ENCODE results near the gene SPNS2. TPM values are rescaled to one million over a fixed set of nuclear protein-coding genes. Genes with fewer than 3 reads are reported as not detected.

Gene SPNS2
- total RNA-seq, 4 donors from 2014 or later, result 10.0 to 19.9 (median 18.8) TPM

- intact Hi-C loops (cut with DNase I), result no loop called here
- no peak for DNase-seq (ENCODE audit: extremely low spot score)
- Histone ChIP-seq H3K4me1 (peaks cover 72 to 92% (median 87%) of the 10 kb centered on the region in 4 donors), H3K27ac (replicated peaks in 1 of 4) (peak overlapping the region; percentile 38 to 74 (median 68)), H3K4me3 (peak overlapping the region in 1 of 4 donors; percentile 23), H3K9me3 (no peaks in the 10 kb centered on the region), H3K36me3 (peaks cover 0 to 19% (median 9%) of the 10 kb centered on the region in 4 donors), H3K27me3 (peaks cover 0 to 22% (median 0%) of the 10 kb centered on the region in 4 donors)
- peak in 1 of 2 donors; percentile 15 for TF ChIP-seq POLR2AphosphoS5 (IDR thresholded peaks at IDR 0.05)
- TF ChIP-seq POLR2A (IDR thresholded peaks at IDR 0.05; ENCODE audit: low read depth), result no peak
- peak in 1 of 3 experiments; percentile 5 for TF ChIP-seq CTCF (IDR thresholded peaks at IDR 0.05)
- no peak for TF ChIP-seq EP300 (IDR thresholded peaks at IDR 0.05)
- WGBS, result 52% methylated on average over 8 of the region's 23 CpGs
These were observed 35.1 kb downstream of the SPNS2 start for GRCh38 chr17:4533523-4534504.

GRCh38 chr17:4534515-4534914, 35.8 kb downstream of the SPNS2 start:
- Histone ChIP-seq H3K36me3 (peaks cover 3 to 26% (median 16%) of the 10 kb centered on the region in 4 donors), H3K27ac (replicated peaks in 1 of 4) (peak overlapping the region; percentile 38 to 74 (median 68)), H3K4me3 (peak overlapping the region in 1 of 4 donors; percentile 23), H3K27me3 (peaks cover 0 to 22% (median 0%) of the 10 kb centered on the region in 4 donors), H3K4me1 (peaks cover 76 to 94% (median 89%) of the 10 kb centered on the region in 4 donors), H3K9me3 (no peaks in the 10 kb centered on the region)
- TF ChIP-seq CTCF (IDR thresholded peaks at IDR 0.05) (no peak), POLR2A (IDR thresholded peaks at IDR 0.05; ENCODE audit: low read depth) (no peak), POLR2AphosphoS5 (IDR thresholded peaks at IDR 0.05) (no peak), EP300 (IDR thresholded peaks at IDR 0.05) (no peak)
- intact Hi-C loops (cut with DNase I), result no loop called here
- no peak for DNase-seq (ENCODE audit: extremely low spot score)
- WGBS, result 38% methylated on average over 5 of the region's 17 CpGs

- 64% methylated on average over 5 of the region's 27 CpGs for WGBS
- TF ChIP-seq EP300 (IDR thresholded peaks at IDR 0.05) (no peak), CTCF (IDR thresholded peaks at IDR 0.05) (no peak), POLR2AphosphoS5 (IDR thresholded peaks at IDR 0.05) (no peak), POLR2A (IDR thresholded peaks at IDR 0.05; ENCODE audit: low read depth) (no peak)
- Histone ChIP-seq H3K36me3 (peaks cover 9 to 32% (median 22%) of the 10 kb centered on the region in 4 donors), H3K9me3 (no peaks in the 10 kb centered on the region), H3K4me3 (peak overlapping the region in 1 of 4 donors; percentile 23), H3K4me1 (peaks cover 74 to 96% (median 89%) of the 10 kb centered on the region in 4 donors), H3K27me3 (peaks cover 0 to 22% (median 0%) of the 10 kb centered on the region in 4 donors), H3K27ac (replicated peaks in 1 of 4) (peak overlapping the region; percentile 38 to 74 (median 68))
- intact Hi-C loops (cut with DNase I), result no loop called here
- DNase-seq (ENCODE audit: extremely low spot score), result no peak
These were observed 36.4 kb downstream of the SPNS2 start for GRCh38 chr17:4534928-4535666.

GRCh38 chr17:4535667-4536258, 37.1 kb downstream of the SPNS2 start:
- no peak for TF ChIP-seq CTCF (IDR thresholded peaks at IDR 0.05)
- TF ChIP-seq POLR2A (IDR thresholded peaks at IDR 0.05; ENCODE audit: low read depth), result no peak
- no peak for TF ChIP-seq EP300 (IDR thresholded peaks at IDR 0.05)
- no peak for TF ChIP-seq POLR2AphosphoS5 (IDR thresholded peaks at IDR 0.05)
- Histone ChIP-seq H3K4me1 (peaks cover 75 to 96% (median 87%) of the 10 kb centered on the region in 4 donors), H3K27ac (replicated peaks in 1 of 4) (peak overlapping the region; percentile 52 to 76 (median 70)), H3K4me3 (peak overlapping the region in 3 of 4 donors; percentile 9 to 29 (median 15)), H3K9me3 (no peaks in the 10 kb centered on the region), H3K36me3 (peaks cover 10 to 39% (median 29%) of the 10 kb centered on the region in 4 donors), H3K27me3 (peaks cover 0 to 22% (median 0%) of the 10 kb centered on the region in 4 donors)
- DNase-seq (ENCODE audit: extremely low spot score), result no peak
- intact Hi-C loops (cut with DNase I), result no loop called here
- WGBS, result 72% methylated on average over 4 of the region's 19 CpGs
